Cerebellar nuclear complex (tissue), 1 donor: ENCODE data around the gene SOBP.
"Not testable (repeated sequence)": the region's sequence is repeated elsewhere in the genome, so short reads cannot be mapped to it uniquely, and the experiment has no call there.

Experiments used
- DNase-seq, 2 experiments: peaks; one replicate each; lab custom pipeline; 2025; lab: John Stamatoyannopoulos, UW

Gene SOBP

DNA sequence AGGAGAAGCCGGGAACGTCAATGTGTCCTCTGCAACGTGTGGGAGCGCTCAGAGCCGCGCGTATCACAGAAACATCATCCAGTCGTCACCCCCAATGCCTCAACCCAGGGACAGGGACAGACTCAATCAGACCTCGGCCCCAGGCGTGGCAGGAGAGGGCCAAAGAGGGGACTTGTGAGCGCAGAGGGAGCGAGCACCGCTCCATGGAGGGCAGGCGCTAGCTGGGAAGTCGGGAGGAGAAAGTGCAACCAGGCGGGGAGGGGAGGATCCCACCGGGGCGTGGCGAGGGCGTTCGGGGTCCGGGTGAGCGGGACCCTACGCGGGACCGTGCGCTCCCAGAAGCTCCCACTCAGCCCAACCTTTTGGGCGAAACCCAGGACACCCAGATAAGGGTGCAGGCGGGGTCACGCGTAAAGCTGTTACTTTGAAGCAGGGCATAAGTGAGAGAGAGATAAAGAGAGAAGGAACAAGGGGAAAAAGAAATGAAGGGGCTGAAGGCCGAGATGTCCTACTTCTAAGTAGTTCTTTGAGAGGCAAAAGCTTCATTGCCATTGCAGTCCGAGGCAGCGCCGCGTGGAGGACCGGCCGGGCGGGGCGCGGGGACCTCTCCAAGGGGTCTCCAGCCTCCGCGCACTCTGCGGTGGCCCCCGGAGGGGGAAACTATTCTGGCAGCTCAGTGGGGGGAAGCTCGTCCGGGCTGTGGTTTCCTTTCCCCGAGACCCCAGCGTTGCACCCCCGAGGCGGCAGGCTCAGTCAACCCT lies 862 bp upstream of the SOBP start:
- no peak for DNase-seq

DNA sequence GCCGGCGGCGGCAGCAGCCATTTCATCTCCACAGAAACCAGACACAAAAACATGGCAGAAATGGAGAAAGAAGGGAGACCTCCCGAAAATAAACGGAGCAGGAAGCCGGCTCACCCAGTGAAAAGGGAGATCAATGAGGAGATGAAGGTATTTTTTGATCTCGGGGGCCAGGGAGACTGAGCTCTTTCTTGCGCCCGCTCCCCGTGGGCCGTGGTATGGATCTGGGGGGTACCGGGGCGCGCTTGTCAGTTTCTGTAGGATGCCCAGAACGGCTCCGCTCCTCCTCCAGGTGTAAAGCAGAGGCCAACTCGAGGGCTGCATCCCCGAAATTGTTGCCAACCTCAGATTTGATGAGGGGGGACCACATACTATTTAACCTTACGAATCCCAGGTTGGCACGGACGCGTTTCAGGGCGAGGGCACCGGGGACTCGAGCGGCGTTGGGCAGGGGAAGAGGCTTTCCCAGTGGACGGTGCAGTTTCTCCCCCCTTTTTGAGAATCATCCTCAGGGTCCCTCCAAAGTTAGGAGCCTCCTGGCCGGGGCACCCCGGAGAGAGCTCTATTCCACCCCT lies 735 bp downstream of the SOBP start:
- DNase-seq: no peak

DNA sequence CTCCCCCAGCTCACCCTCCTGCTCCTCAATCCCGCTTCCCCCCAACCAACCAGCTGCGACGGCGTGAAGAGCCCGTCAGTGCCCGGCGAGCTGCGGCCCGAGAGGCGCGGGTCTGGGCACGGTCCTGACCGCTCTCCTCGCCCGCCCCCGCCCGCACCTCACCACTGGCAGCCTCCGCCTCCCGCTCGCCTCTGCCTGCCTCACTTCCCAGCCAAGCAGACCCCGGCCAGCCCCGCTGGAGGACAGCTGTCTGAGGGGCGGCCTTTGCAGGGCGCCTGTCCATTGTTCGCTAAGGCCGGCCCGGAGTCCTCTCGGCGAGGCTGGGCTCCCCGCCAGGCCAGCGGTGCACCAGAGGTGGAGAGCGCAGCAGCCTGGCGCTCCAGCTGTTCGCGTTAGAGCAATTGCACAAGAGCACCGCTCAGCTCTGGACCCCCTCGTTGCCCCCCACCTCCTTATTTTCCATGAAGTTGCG lies 1.3 kb downstream of the SOBP start:
- DNase-seq: no peak

DNA sequence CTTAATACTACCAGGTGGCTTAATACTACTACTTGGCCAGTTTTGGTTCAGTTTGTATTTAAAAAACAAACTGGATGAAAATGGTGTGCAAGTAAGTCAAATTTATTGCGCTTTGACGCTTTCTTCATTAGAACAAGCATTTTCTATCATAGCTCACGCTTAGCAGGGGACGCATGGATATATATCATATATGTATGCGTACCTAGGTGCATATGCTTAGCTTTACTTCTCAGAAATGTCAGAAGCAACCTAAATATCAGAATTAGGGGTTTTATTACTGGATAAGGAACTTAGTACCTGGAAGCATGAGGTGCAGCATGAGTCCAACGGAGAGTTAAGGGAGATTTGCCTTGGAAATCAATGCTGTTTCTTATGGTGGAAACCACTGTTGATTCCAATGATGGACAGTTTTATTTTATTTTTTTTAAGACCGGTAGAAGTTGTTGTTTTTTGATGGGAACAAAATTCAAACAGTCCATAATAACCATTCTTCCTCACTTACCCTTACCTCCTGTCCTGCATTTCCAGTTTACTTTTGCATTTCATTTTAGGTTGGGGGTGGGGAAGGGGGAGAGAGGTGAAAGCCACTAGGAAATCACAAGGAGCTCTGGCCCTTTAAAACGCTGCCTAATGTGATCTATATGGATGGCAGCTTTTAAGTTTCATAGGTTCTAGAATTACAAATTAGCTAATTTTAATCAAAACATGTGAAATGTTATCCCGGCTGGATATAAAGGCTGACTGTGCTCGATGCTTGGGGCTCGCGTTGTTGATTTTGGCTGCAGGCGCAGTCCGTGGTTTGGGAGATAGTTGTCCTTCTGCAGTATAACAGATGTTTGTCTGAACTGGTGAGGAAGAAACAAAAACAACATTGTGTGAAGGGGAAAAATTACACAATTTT lies 2.1 kb downstream of the SOBP start:
- DNase-seq: no peak

DNA sequence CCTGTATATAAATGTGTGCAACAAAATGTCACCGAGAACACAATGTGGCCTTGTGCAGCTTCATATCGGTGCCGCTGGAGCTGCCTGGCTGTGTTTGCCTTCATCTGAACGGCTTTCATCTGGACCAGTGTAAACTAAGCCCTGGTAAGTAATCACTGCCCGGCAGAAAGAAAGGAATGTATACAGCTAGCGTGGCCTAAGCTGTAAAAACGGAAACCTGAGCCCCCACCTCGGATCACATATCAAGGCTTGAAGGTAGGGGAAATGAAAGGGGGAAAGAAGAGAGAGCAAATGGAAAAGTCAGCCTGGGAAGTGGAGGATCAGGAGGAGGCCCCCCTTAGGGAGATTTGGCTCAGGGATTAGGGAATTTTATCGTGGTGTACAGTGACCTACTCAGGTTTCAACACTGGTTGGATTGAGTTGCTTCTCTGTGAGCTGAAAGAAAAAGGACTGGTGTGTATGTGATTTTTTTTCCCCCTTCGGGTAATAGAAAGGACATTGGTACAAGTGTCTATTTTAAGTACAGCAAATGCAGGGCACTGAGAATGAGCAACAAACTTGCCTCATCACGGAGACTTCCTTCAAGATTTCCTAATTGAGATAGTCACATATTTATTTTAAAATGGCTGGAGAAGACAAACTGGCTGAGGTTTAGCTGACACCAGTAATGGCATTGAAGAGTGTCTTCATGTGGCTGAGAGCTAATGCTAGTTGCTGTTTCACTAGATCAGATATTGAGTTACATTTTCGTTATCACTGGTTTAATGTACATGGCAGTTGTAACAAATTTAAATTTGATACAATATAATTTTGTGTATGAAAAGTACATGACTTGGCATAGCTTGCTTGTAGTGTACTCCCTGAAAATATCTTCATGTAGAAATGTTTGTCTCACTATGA lies 3.5 kb downstream of the SOBP start:
- DNase-seq: no peak

DNA sequence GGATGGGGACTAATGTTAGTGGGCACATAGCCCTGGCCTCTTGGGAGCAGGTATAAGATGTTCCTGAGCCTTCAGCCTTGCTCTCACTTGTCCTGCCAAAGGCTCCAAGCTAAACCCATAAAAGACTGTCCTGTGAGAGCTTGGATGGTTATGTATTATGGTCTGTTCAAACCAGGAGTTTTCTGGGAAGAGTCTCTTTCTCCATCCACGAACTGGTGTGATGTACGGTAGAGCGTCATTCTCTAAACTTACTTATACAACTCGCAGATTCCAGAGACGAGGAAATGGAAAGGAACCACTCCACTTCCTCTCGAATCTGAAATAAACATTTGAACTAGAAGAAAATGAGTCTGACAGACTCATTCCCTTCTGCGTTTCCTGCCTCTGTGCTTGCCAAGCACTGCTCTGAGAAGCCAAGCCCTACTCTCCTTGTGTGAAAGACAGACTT lies 5.3 kb downstream of the SOBP start:
- no peak for DNase-seq

DNA sequence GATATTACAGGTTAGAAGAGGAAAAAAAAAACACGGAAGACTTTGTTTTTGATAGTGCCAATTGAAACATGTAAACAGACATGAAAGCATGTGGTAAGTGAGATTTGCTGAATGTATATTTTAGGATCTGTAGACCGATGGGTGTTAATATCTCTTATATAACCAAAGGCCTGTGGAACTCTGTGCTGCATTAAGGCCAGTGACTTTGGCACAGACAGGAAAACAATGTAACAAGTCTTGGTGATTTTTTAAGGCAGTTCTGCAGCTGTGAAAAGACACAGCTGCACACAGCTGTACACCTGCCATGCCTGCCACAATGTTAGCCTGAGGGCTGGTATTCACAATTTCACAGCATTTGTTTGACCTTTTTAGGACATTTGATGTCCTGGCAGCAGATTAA lies 6.1 kb downstream of the SOBP start:
- DNase-seq: no peak

DNA sequence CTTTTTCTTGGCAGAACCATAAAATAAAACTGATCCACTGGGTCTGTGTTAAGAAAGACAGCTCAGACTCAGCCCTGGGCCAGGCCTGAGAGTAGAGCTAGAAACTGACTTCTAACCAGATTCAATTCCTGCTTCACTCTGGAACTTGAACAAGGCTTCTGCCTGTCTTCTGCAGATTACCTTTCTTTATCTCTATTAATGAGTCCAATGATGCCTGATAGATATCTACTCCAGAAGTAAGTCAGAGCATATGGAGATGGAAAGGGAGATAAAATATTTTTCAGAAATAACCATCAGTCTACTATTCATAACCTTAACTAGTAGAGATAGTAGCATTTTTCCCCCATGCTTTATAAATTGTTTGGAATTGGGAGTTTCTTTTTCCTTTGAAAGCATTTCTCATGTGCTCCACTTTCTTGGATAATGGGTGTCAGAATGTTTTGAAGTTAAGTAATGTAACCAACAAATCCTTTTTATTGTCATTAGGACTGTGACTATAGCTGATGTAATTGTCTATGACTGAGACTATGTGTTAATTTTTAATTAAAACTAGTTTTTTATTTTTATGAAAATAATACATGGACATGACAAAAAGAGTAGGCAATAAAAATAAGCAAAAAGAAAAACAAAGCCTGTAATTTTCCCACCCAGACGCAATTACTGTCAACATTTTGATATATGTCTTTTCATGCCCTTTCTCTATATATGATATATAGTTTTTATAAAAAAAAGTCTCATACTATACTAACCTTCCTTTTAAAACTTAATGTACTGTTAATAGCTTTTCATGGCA lies 7.2 kb downstream of the SOBP start:
- no peak for DNase-seq

DNA sequence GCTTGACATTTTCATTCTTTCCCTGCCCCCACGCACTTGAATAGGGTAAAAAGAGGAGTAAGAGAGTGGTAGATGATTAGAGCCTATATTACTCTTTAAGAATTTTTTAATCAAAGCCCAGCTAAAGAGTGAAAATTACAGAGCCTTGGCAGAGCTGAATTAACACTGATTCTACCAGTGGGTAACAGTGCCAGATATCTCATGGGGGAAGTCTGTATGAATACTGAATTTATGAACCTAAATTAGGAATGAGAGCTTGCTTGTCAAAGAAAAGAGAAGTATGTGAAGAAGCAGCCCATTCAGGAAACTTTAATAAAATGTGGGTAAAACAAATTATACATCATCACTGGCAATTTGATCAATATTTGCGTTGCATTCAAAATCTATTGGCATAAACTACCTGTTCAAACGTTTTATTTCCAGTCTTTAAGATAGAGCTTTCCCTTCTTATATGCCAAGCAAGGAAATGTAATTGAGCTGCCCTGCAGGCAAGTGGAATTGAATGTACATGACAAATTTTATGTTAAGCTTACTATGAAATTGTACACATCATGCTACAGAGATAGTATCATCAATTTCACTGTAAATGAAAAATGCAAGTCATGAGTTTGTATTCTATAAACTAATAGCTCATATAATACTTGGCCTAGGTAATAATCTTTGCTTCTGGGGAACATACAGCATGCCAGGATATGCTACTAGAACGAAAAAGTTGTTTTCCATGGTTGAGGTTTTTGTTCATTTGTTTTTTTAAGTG lies 14.5 kb downstream of the SOBP start:
- DNase-seq: no peak

DNA sequence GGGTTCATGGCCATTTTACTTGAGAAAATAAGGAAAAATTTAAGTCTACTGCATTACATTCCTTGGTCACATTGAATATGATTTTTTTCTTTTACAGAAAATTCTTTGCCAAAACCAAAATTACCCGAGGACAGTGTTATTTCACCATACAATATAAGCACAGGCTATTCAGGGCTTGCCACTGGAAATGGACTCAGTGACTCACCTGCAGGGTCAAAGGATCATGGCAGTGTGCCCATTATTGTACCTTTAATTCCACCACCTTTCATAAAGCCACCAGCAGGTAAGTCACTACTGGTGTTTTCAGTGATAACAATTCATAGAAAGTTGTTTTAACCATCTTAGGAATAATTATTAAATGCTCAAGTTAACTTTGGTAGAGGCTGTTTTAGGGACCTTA lies 16.2 kb downstream of the SOBP start:
- no peak for DNase-seq

DNA sequence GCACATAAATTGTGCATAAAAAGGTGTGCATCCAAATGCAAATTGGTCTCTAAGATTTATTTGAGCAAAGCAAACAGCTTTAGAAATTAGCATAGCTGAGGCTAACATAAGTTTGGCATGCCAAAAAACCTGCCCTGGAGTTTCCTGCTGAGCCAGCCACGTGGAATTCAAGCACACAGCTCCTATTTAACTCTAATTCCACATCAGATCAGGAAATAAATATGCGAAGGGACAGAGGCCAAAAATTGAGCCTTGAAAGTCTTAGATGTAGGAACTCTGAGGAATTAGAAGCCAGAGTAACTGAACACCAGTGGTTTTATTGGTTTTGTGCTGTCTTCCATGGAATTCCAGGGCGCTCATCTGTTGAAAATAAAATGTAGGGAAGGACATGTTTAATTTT lies 19.6 kb downstream of the SOBP start:
- DNase-seq: no peak

DNA sequence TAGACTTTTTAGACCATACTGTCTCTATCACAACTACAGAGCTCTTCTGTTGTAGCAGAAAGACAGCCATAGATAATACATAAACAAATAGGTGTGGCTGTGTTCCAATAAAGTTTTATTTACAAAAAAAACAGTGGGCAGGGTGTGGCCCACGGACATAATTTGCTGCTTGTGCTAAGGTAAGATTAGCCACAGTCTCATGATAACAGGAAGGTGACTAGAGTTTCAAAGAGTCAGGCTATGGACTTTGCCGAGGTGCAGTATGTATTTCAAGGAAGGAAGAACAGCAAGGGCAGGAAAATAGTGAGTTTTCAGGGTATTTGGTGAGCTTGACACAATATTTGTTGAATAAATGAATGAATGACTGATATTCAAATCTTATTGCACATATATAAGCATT lies 20.2 kb downstream of the SOBP start:
- no peak for DNase-seq

DNA sequence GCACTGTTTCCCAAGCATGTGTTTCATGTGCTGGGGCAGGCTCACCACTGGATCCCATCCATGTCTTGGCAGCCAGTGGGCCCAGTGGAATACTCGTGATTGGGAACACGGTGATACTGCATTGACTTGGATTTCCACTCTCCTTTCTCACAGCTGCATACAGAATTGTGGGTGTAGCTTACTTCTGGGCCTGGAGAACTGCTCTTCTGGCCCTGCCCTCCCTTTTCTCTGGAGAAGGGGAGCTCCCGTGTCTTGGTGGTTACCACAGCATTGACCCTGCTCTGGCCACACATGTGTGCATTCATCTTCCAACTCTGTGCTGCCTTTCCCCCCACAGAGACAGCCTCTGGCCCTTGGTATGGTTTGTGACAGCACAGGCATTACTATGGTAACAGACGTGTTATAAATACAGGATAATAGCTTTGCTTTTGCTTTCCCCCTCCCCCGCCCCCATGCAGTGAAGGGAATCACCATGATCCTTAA lies 21.6 kb downstream of the SOBP start:
- no peak for DNase-seq

DNA sequence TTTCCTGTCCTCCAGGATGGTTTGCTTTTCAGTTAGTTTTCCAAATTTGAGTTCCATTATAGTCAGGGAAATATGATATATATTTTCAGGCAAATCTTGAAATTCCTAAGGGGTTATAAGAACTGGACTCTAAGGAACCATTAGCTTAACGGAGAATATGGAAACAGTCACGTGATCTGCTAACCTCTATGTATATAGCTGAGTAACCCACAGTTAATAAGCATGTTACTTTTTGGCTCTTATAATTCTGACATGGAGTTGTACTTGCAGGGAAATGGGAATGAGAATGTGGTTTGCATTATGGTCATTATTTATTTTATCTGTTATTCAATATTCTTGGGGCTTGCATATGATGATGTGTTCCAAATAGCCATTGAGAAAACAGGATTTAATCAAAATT lies 23.3 kb downstream of the SOBP start:
- DNase-seq: no peak

DNA sequence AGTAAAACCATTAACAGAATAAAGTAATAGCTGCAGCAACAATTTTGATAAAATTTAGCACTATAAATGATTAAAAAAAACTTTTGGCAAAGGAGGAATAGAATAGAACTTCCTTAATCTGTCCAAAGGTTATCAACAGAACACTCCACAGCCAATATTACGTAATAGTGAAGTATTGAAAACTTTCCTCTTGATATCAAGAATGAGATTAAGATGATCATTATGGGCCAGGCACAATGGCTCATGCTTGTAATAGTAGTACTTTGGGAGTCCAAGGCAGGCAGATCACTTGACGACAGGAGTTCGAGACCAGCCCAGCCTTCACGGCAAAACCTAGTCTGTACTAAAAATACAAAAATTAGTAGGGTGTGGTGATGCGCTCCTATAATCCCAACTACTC lies 26.0 kb downstream of the SOBP start:
- no peak for DNase-seq

DNA sequence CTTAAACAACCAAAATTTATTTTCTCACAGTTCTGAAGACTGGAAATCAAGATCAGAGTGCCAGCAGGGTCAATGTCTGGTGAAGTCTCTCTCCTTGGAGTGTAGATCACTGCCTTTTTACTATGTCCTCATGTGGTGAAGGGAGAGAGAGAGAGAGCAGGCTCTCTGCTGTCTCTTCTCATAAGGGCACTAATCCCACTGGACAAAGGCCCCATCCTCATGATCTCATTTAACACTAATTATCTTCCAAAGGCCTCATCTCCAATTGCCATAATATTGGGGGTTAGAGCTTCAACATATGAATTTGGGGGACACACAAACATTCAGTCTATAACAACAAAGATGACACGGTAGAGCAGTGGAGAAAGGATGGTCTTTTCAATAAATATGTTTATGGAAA lies 27.4 kb downstream of the SOBP start:
- DNase-seq: no peak

DNA sequence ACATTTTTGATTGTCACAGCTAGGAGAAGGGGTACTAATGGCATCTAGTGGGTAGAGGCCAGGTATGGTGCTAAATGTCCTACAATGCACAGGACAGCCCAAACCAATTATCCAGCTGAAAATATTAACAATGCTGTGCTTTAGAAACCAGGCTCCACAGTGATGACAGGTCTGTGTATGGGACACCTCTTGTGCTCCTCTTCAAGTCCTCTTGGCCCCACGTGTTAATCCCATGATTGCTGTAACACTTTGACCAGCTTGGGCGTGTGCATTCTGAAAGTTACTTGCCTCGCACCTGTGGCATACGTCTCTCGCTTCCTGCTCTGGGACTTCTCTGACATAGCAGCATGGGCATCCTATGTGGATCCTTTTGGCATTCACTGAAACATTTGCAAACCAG lies 29.3 kb downstream of the SOBP start:
- not testable (repeated sequence) for DNase-seq

DNA sequence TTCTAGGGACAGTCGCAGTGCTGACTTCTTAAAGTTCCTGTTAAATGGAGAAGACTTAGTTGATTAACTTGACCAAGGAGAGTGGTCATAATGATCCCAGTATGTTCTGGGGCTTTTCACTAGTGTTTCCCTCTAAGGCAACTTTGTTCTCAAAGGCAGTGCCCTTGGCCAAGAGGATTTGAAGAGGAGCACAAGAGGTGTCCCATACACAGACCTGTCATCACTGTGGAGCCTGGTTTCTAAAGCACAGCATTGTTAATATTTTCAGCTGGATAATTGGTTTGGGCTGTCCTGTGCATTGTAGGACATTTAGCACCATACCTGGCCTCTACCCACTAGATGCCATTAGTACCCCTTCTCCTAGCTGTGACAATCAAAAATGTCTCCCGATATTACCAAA lies 30.8 kb downstream of the SOBP start:
- DNase-seq: not testable (repeated sequence)

DNA sequence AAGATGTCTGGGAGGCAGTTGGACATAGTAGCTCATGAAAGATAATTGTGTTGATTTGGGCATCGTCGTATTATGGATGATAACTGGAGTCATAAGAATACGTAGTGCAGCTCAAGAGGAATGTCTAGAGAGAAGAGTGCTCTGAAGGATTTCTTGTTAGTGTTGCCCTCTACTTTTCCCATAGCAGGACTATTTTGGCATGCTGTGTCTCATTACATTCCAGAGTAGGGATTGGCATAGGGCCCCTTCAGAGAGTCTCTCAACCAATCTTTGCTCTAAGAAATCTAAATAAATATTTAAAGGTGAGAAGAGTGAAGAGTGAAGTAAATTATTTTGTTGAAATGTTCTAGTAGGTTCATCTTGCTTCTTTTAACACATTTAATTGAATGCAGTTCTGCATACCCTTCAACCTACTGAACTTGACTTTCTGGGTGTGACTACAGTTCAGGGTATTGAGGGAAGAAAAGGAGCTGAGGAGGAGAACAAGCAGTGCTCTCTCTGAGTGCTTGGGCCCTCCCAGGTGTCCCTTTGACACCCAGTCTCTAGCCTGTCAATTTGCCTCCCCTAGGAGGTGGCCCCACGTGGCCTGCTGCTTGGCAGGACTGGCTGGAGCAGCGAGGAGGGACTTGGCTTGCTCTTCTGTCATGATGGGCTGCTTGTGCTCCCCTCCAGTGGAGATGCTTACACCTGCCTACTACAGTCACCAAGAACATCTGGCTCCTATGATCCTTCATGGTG lies 33.3 kb downstream of the SOBP start:
- DNase-seq: no peak
